Bronchial epithelial cell (primary cell): ENCODE results near the gene C5AR2. TPM values are rescaled to one million over a fixed set of nuclear protein-coding genes. Genes with fewer than 3 reads are reported as not detected.

ENCODE experiments used
- DNase-seq: peaks from one replicate; pipeline ENCODE4 v3.0.0-alpha.2; 2010; ENCODE audit warnings: low read depth
- FAIRE-seq: peaks from 2 replicates; lab custom pipeline; 2011; peaks lifted over from hg19 to GRCh38; lab: Jason Lieb, UNC
- H3K27me3 ChIP-seq: 2 replicates; pipeline ENCODE4 v1.5.1; 2011; ENCODE audit warnings: low read length; ENCODE audit not compliant: control insufficient read depth, insufficient read depth
- H3K36me3 ChIP-seq: 2 replicates; pipeline ENCODE4 v1.5.1; 2011; ENCODE audit warnings: low read length; ENCODE audit not compliant: control insufficient read depth, insufficient read depth
- H3K4me3 ChIP-seq: 2 replicates; pipeline ENCODE4 v1.5.1; 2011; ENCODE audit warnings: mild to moderate bottlenecking, low read depth, low read length, control low read depth
- CTCF ChIP-seq: IDR thresholded peaks from 2 replicates; pipeline ENCODE4 v1.5.1; 2011; ENCODE audit warnings: mild to moderate bottlenecking, moderate library complexity, low read length, control low read depth, inconsistent platforms; ENCODE audit not compliant: insufficient read depth, severe bottlenecking
- total RNA-seq: library from RNA; depleted of rRNA; stranded (reverse); fragments of >200 nt; gene quantifications from 2 replicates; pipeline ENCODE4 v1.2.1, GENCODE V29; 2014

Gene C5AR2
- total RNA-seq, 1 donor from 2014 or later, result 0.53 TPM

- FAIRE-seq (no peak), DNase-seq (no peak)
- Histone ChIP-seq H3K27me3 (no peaks in the 10 kb centered on the region), H3K4me3 (no peak overlapping the region), H3K36me3 (no peaks in the 10 kb centered on the region)
- TF ChIP-seq CTCF, result no peak
Observed at GRCh38 chr19:47303966-47304365, 28.0 kb upstream of the C5AR2 start.

- TF ChIP-seq CTCF, result peak; percentile 92
- no peak for FAIRE-seq
- no peaks in the 10 kb centered on the region for H3K27me3 ChIP-seq
Observed at GRCh38 chr19:47305309-47305751, 26.6 kb upstream of the C5AR2 start.

GRCh38 chr19:47306303-47306702 is 25.7 kb upstream of the C5AR2 start:
- no peak for TF ChIP-seq CTCF
- Histone ChIP-seq H3K36me3 (no peaks in the 10 kb centered on the region), H3K27me3 (no peaks in the 10 kb centered on the region), H3K4me3 (no peak overlapping the region)
- DNase-seq (no peak), FAIRE-seq (no peak)

More at GRCh38 chr19:47305309-47305751, 26.6 kb upstream of the C5AR2 start:
- peak; percentile 65 for DNase-seq
- Histone ChIP-seq H3K4me3 (no peak overlapping the region), H3K36me3 (no peaks in the 10 kb centered on the region)

GRCh38 chr19:47309038-47309437 is 22.9 kb upstream of the C5AR2 start:
- H3K4me3 ChIP-seq, result no peak overlapping the region
- FAIRE-seq, result no peak
- no peaks in the 10 kb centered on the region for H3K36me3 ChIP-seq
- H3K27me3 ChIP-seq, result no peaks in the 10 kb centered on the region
- no peak for DNase-seq
- TF ChIP-seq CTCF, result no peak

- no peak for TF ChIP-seq CTCF
- Histone ChIP-seq H3K36me3 (no peaks in the 10 kb centered on the region), H3K4me3 (no peak within 1 kb of the TSS), H3K27me3 (no peaks in the 10 kb centered on the region)
- DNase-seq, result no peak
- FAIRE-seq, result no peak
Observed at GRCh38 chr19:47309608-47310007, 22.4 kb upstream of the C5AR2 start, which contains the start of gene C5AR1. Gene C5AR1, plus strand, starts transcription at chr19:47309861. Its CDS starts 35 bp downstream, at chr19:47309896.

- no peak for DNase-seq
- no peak for TF ChIP-seq CTCF
- Histone ChIP-seq H3K36me3 (no peaks in the 10 kb centered on the region), H3K27me3 (no peaks in the 10 kb centered on the region), H3K4me3 (no peak overlapping the region)
- FAIRE-seq, result no peak
Observed at GRCh38 chr19:47310323-47310722, 21.7 kb upstream of the C5AR2 start.
